ENCODE data around the gene UBE2E2. TPM values are rescaled to one million over a fixed set of nuclear protein-coding genes. Genes with fewer than 3 reads are reported as not detected.

The UBE2E2 gene
- total RNA-seq, 2 donors from 2014 or later = 2.9 to 6.6 TPM

- Mint-ChIP-seq H3K4me1 (no peaks in the 10 kb centered on the region), H3K9me3 (no peaks in the 10 kb centered on the region), H3K27me3 (peaks cover 4% of the 10 kb centered on the region), H3K36me3 (ENCODE audit: low read depth) (no peaks in the 10 kb centered on the region), H3K27ac (no peak overlapping the region), H3K4me3 (no peak overlapping the region)
- ATAC-seq (replicated peaks) = no peak
These were observed 373.3 kb downstream of the UBE2E2 start for GRCh38 chr3:23576379-23576959.

- H3K27ac Mint-ChIP-seq = no peak overlapping the region
- peaks cover 5% of the 10 kb centered on the region for H3K9me3 Mint-ChIP-seq
- ATAC-seq (replicated peaks) = no peak
- H3K27me3 Mint-ChIP-seq = no peaks in the 10 kb centered on the region
- H3K4me1 Mint-ChIP-seq = no peaks in the 10 kb centered on the region
- H3K36me3 Mint-ChIP-seq (ENCODE audit: low read depth) = no peaks in the 10 kb centered on the region
- no peak overlapping the region for H3K4me3 Mint-ChIP-seq
These were observed 377.1 kb downstream of the UBE2E2 start for GRCh38 chr3:23580096-23580713.

GRCh38 chr3:23583980-23584740 lies 381.0 kb downstream of the UBE2E2 start:
- H3K9me3 Mint-ChIP-seq = peaks cover 5% of the 10 kb centered on the region
- no peak overlapping the region for H3K4me3 Mint-ChIP-seq
- no peaks in the 10 kb centered on the region for H3K27me3 Mint-ChIP-seq
- no peak overlapping the region for H3K27ac Mint-ChIP-seq
- H3K4me1 Mint-ChIP-seq = no peaks in the 10 kb centered on the region
- no peaks in the 10 kb centered on the region for H3K36me3 Mint-ChIP-seq (ENCODE audit: low read depth)
- ATAC-seq (replicated peaks) = no peak

GRCh38 chr3:23587513-23587912 lies 384.4 kb downstream of the UBE2E2 start:
- Mint-ChIP-seq H3K4me1 (no peaks in the 10 kb centered on the region), H3K9me3 (peaks cover 4% of the 10 kb centered on the region), H3K36me3 (ENCODE audit: low read depth) (no peaks in the 10 kb centered on the region), H3K4me3 (no peak overlapping the region), H3K27ac (no peak overlapping the region), H3K27me3 (peaks cover 7% of the 10 kb centered on the region)
- ATAC-seq (replicated peaks) = no peak

GRCh38 chr3:23588547-23588946 lies 385.4 kb downstream of the UBE2E2 start:
- ATAC-seq (replicated peaks) = no peak
- no peak overlapping the region for H3K4me3 Mint-ChIP-seq
- H3K4me1 Mint-ChIP-seq = no peaks in the 10 kb centered on the region
- H3K27ac Mint-ChIP-seq = no peak overlapping the region
- peaks cover 7% of the 10 kb centered on the region for H3K27me3 Mint-ChIP-seq
- no peaks in the 10 kb centered on the region for H3K36me3 Mint-ChIP-seq (ENCODE audit: low read depth)
- H3K9me3 Mint-ChIP-seq = no peaks in the 10 kb centered on the region

- Mint-ChIP-seq H3K27ac (no peak overlapping the region), H3K36me3 (ENCODE audit: low read depth) (no peaks in the 10 kb centered on the region), H3K27me3 (peaks cover 7% of the 10 kb centered on the region)
These were observed 386.5 kb downstream of the UBE2E2 start for GRCh38 chr3:23589602-23590001.

GRCh38 chr3:23590424-23591273 lies 387.5 kb downstream of the UBE2E2 start:
- Mint-ChIP-seq H3K9me3 (no peaks in the 10 kb centered on the region), H3K27me3 (peaks cover 7% of the 10 kb centered on the region), H3K4me1 (no peaks in the 10 kb centered on the region), H3K27ac (no peak overlapping the region), H3K4me3 (no peak overlapping the region), H3K36me3 (ENCODE audit: low read depth) (no peaks in the 10 kb centered on the region)
- ATAC-seq (replicated peaks) = no peak

More at GRCh38 chr3:23589602-23590001, 386.5 kb downstream of the UBE2E2 start:
- no peaks in the 10 kb centered on the region for H3K9me3 Mint-ChIP-seq
- H3K4me1 Mint-ChIP-seq = no peaks in the 10 kb centered on the region
- H3K4me3 Mint-ChIP-seq = no peak overlapping the region
- ATAC-seq (replicated peaks) = no peak

- H3K4me1 Mint-ChIP-seq = no peaks in the 10 kb centered on the region
- H3K4me3 Mint-ChIP-seq = no peak overlapping the region
- H3K27ac Mint-ChIP-seq = no peak overlapping the region
- H3K36me3 Mint-ChIP-seq (ENCODE audit: low read depth) = no peaks in the 10 kb centered on the region
- H3K27me3 Mint-ChIP-seq = peaks cover 7% of the 10 kb centered on the region
- ATAC-seq (replicated peaks) = no peak
- H3K9me3 Mint-ChIP-seq = peaks cover under 1% of the 10 kb centered on the region
These were observed 388.2 kb downstream of the UBE2E2 start for GRCh38 chr3:23591374-23591773.

- H3K27ac Mint-ChIP-seq = no peak overlapping the region
- no peak overlapping the region for H3K4me3 Mint-ChIP-seq
- peaks cover 6% of the 10 kb centered on the region for H3K9me3 Mint-ChIP-seq
- H3K36me3 Mint-ChIP-seq (ENCODE audit: low read depth) = no peaks in the 10 kb centered on the region
- no peak for ATAC-seq (replicated peaks)
- peaks cover 7% of the 10 kb centered on the region for H3K27me3 Mint-ChIP-seq
- no peaks in the 10 kb centered on the region for H3K4me1 Mint-ChIP-seq
These were observed 390.1 kb downstream of the UBE2E2 start for GRCh38 chr3:23592961-23593931.

- H3K27me3 Mint-ChIP-seq = peaks cover 7% of the 10 kb centered on the region
- H3K4me1 Mint-ChIP-seq = no peaks in the 10 kb centered on the region
- no peaks in the 10 kb centered on the region for H3K36me3 Mint-ChIP-seq (ENCODE audit: low read depth)
- no peak for ATAC-seq (replicated peaks)
- H3K4me3 Mint-ChIP-seq = no peak overlapping the region
- no peak overlapping the region for H3K27ac Mint-ChIP-seq
- H3K9me3 Mint-ChIP-seq = peaks cover 6% of the 10 kb centered on the region
These were observed 390.9 kb downstream of the UBE2E2 start for GRCh38 chr3:23594066-23594465.

- no peak for ATAC-seq (replicated peaks)
- H3K27me3 Mint-ChIP-seq = peaks cover 4% of the 10 kb centered on the region
These were observed 392.0 kb downstream of the UBE2E2 start for GRCh38 chr3:23594894-23595670.

GRCh38 chr3:23595851-23596250 lies 392.7 kb downstream of the UBE2E2 start:
- Mint-ChIP-seq H3K27ac (no peak overlapping the region), H3K36me3 (ENCODE audit: low read depth) (no peaks in the 10 kb centered on the region), H3K27me3 (peaks cover 2% of the 10 kb centered on the region), H3K9me3 (peaks cover 6% of the 10 kb centered on the region), H3K4me1 (no peaks in the 10 kb centered on the region), H3K4me3 (no peak overlapping the region)
- ATAC-seq (replicated peaks) = no peak

More at GRCh38 chr3:23594894-23595670, 392.0 kb downstream of the UBE2E2 start:
- H3K36me3 Mint-ChIP-seq (ENCODE audit: low read depth) = no peaks in the 10 kb centered on the region
- H3K27ac Mint-ChIP-seq = no peak overlapping the region
- H3K4me3 Mint-ChIP-seq = no peak overlapping the region
- peaks cover 6% of the 10 kb centered on the region for H3K9me3 Mint-ChIP-seq
- no peaks in the 10 kb centered on the region for H3K4me1 Mint-ChIP-seq
